DMS53 (cell line): ENCODE results near the gene C1QTNF9.
"Not testable (repeated sequence)": the region's sequence is repeated elsewhere in the genome, so short reads cannot be mapped to it uniquely, and the experiment has no call there.

Source experiments
- DNase-seq: peaks from one replicate; lab custom pipeline; 2025; lab: John Stamatoyannopoulos, UW

Gene C1QTNF9

GRCh38 chr13:24309300-24309699 is at the start of gene C1QTNF9:
C1QTNF9 (plus strand) TSS chr13:24309580; CDS start chr13:24316004, 6,424 bp downstream.
- DNase-seq, result not testable (repeated sequence)

GRCh38 chr13:24261566-24261965 is 47.8 kb upstream of the C1QTNF9 start:
- no peak for DNase-seq

- DNase-seq, result no peak
Measured at GRCh38 chr13:24263632-24264031, 45.7 kb upstream of the C1QTNF9 start.

- DNase-seq, result no peak
Measured at GRCh38 chr13:24264976-24265375, 44.4 kb upstream of the C1QTNF9 start.

GRCh38 chr13:24265453-24265852 is 43.9 kb upstream of the C1QTNF9 start:
- DNase-seq, result no peak

GRCh38 chr13:24267274-24267673 is 42.1 kb upstream of the C1QTNF9 start:
- no peak for DNase-seq

GRCh38 chr13:24267801-24268200 is 41.6 kb upstream of the C1QTNF9 start:
- DNase-seq, result no peak

- no peak for DNase-seq
Measured at GRCh38 chr13:24269821-24270220, 39.6 kb upstream of the C1QTNF9 start.

GRCh38 chr13:24270639-24271141 is 38.7 kb upstream of the C1QTNF9 start:
- DNase-seq, result no peak

GRCh38 chr13:24271231-24271600 is 38.2 kb upstream of the C1QTNF9 start:
- no peak for DNase-seq

GRCh38 chr13:24271601-24272451 is 37.6 kb upstream of the C1QTNF9 start:
- DNase-seq, result no peak

GRCh38 chr13:24272452-24273161 is 36.8 kb upstream of the C1QTNF9 start:
- DNase-seq, result no peak

- DNase-seq, result no peak
Measured at GRCh38 chr13:24273926-24274325, 35.5 kb upstream of the C1QTNF9 start.

- no peak for DNase-seq
Measured at GRCh38 chr13:24274452-24275021, 34.8 kb upstream of the C1QTNF9 start.

GRCh38 chr13:24275041-24275440 is 34.3 kb upstream of the C1QTNF9 start:
- DNase-seq, result no peak

- no peak for DNase-seq
Measured at GRCh38 chr13:24276306-24276705, 33.1 kb upstream of the C1QTNF9 start.

GRCh38 chr13:24276861-24277260 is 32.5 kb upstream of the C1QTNF9 start:
- no peak for DNase-seq

GRCh38 chr13:24277761-24278160 is 31.6 kb upstream of the C1QTNF9 start:
- DNase-seq, result no peak

GRCh38 chr13:24279327-24280110 is 29.9 kb upstream of the C1QTNF9 start:
- no peak for DNase-seq

- no peak for DNase-seq
Measured at GRCh38 chr13:24280720-24281119, 28.7 kb upstream of the C1QTNF9 start.

GRCh38 chr13:24281188-24282008 is 28.0 kb upstream of the C1QTNF9 start:
- DNase-seq, result no peak
